Central memory CD8-positive, alpha-beta T cell (primary cell): ENCODE results near the gene KRTAP10-12.
"Not testable (repeated sequence)": the region's sequence is repeated elsewhere in the genome, so short reads cannot be mapped to it uniquely, and the experiment has no call there.

Experiments
- ATAC-seq: fragments of 150-1000 bp; cut with Tn5 transposase; replicated peaks from 2 replicates; pipeline ENCODE4 v1.10.0; 2022; ENCODE audit warnings: mild to moderate bottlenecking, moderate FRiP score, moderate number of reproducible peaks; ENCODE audit not compliant: poor library complexity, severe bottlenecking; ENCODE audit errors: extremely low read depth
- DNase-seq, 2 donors: peaks; one replicate each; pipeline ENCODE4 v3.0.0; 2021; ENCODE audit warnings: low spot score in 2 of 2
- H3K27ac Mint-ChIP-seq: one replicate; pipeline ENCODE4 v1.8.0; 2022; ENCODE audit warnings: low read depth, mild to moderate bottlenecking, moderate library complexity, mixed read lengths
- H3K27me3 Mint-ChIP-seq: one replicate; pipeline ENCODE4 v1.8.0; 2022; ENCODE audit warnings: mixed read lengths
- H3K36me3 Mint-ChIP-seq: one replicate; pipeline ENCODE4 v1.8.0; 2022; ENCODE audit warnings: mild to moderate bottlenecking, moderate library complexity, mixed read lengths; ENCODE audit not compliant: insufficient read depth
- H3K4me1 Mint-ChIP-seq: one replicate; pipeline ENCODE4 v1.8.0; 2022; ENCODE audit warnings: mixed read lengths
- H3K4me3 Mint-ChIP-seq: one replicate; pipeline ENCODE4 v1.8.0; 2022; ENCODE audit warnings: mild to moderate bottlenecking, moderate library complexity, mixed read lengths
- H3K9me3 Mint-ChIP-seq: one replicate; pipeline ENCODE4 v1.8.0; 2022; ENCODE audit warnings: mixed read lengths

Gene KRTAP10-12

DNA sequence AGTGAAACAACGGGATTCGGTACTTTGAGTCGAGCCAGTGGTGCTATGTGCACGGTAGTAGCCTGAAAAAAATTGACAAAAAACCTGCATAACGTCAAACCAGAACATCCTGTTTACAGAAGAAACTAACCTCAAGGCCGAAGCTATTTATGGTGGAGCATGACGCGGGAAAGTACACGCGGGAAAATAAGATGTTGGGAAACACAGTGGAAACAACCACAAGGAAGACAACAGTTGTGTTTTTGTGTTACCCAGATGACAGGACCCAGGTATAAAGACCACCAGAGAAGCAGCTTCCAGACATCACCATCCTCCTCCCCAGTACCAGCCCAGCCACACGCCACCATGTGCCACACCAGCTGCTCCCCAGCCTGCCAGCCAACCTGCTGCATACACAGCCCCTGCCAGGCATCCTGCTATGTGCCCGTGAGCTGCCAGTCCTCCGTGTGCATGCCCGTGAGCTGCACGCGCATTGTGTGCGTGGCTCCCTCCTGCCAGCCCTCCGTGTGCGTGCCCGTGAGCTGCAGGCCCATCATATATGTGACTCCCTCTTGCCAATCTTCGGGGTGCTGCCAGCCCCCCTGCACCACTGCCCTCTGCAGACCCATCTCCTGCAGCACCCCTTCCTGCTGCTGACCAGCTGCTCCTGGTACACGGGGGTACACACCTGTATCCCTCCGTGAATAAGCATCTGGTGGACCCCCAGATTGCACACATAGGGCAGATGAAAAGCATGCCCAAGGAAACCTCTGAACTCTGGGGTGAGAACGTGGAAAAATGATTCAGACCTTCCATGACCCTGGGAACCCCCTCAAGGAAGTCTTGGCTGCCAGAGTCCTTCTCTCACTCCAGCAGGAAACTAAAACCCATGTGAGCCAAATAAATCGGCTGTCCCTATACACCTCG lies 39.1 kb upstream of the KRTAP10-12 start, which contains the start of gene KRTAP12-3:
Gene KRTAP12-3, plus strand, starts transcription at position 298 of the 906 bp plus-strand sequence. Its CDS starts 48 bp downstream, at position 346.
- peaks cover 61% of the 10 kb centered on the region for H3K4me1 Mint-ChIP-seq
- H3K36me3 Mint-ChIP-seq = peaks cover 18% of the 10 kb centered on the region
- peaks cover 19% of the 10 kb centered on the region for H3K9me3 Mint-ChIP-seq
- ATAC-seq = peak; percentile 74
- peak; percentile 63 to 76 for DNase-seq
- peak within 1 kb of the TSS; percentile 73 for H3K4me3 Mint-ChIP-seq
- H3K27ac Mint-ChIP-seq = peak within 1 kb of the TSS; percentile 96
- H3K27me3 Mint-ChIP-seq = no peaks in the 10 kb centered on the region

DNA sequence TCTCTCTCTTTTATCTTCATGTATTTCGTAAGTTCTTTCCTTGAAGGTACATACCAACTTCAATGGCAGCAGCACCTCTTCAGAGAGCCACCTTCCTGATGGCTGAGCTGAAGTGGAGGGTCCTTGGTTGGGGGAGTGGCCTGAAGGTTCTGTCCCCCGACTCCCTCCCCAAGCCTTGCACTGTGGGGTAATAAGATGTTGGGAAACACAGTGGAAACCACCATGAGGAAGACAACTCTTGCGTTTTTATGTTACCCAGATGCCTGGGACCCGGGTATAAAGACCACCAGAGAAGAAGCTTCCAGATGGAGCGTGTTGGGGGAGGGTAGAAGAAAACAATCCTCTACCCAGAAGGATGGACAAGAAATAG lies 38.4 kb upstream of the KRTAP10-12 start:
- peak overlapping the region; percentile 73 for H3K4me3 Mint-ChIP-seq
- H3K4me1 Mint-ChIP-seq = peaks cover 58% of the 10 kb centered on the region
- H3K27me3 Mint-ChIP-seq = no peaks in the 10 kb centered on the region
- H3K36me3 Mint-ChIP-seq = peaks cover 18% of the 10 kb centered on the region
- peak overlapping the region; percentile 96 for H3K27ac Mint-ChIP-seq
- ATAC-seq (no peak), DNase-seq (no peak)
- peaks cover 19% of the 10 kb centered on the region for H3K9me3 Mint-ChIP-seq

DNA sequence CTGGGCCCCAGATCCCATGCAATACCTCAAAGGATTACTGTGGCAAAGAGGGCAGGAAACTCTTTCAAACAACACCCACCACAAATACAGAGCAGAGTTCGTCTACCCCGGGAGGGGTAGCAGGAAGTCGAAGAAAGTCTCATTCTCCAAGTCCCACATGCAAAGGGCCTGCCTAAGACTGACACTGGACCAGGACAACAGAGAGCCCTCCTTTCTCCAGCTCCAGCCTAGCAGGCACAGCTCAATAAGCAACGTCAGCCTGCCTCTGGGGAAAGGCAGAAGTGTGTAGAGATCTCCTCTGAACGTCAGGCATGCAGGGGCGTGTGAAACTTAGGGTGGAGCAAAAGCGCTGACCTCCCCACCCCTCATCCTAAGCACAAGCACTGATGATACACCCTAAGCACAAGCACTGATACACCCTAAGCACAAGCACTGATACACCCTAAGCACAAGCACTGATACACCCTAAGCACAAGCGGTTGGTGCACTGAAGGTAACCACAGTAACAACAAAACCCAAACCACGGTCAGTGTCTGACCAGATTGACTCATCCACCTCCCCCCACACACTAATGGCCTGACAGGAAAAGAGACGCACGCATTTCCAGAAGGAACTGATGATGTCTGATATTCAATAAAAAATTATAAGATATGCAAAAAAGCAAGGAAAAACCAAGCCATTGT lies 37.9 kb upstream of the KRTAP10-12 start:
- ATAC-seq (no peak), DNase-seq (peak in 1 of 2 donors; percentile 22)
- Mint-ChIP-seq H3K36me3 (peaks cover 18% of the 10 kb centered on the region), H3K4me1 (peaks cover 53% of the 10 kb centered on the region), H3K27ac (peak overlapping the region; percentile 96), H3K27me3 (no peaks in the 10 kb centered on the region), H3K9me3 (peaks cover 19% of the 10 kb centered on the region), H3K4me3 (peak overlapping the region; percentile 73)

DNA sequence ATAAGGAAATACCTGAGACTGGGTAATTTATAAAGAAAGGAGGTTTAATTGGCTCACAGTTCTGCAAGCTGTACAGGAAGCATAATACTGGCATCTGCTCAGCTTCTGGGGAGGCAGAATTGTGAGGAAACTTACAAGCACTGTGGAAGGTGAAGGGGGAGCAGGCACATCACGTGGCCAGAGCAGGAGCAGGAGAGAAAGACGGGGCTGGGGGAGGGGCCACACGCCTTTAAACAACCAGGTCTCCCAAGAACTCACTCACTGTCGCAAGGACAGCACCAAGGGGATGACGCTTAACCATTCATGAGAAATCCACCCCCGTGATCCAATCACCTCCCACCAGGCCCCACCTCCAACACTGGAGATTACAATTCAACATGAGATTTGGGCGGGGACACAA lies 35.4 kb upstream of the KRTAP10-12 start:
- DNase-seq, H3K4me3 Mint-ChIP-seq, H3K27me3 Mint-ChIP-seq, H3K27ac Mint-ChIP-seq, ATAC-seq: not testable (repeated sequence)
- Mint-ChIP-seq H3K36me3 (peaks cover 12% of the 10 kb centered on the region), H3K9me3 (peaks cover 14% of the 10 kb centered on the region), H3K4me1 (peaks cover 36% of the 10 kb centered on the region)

DNA sequence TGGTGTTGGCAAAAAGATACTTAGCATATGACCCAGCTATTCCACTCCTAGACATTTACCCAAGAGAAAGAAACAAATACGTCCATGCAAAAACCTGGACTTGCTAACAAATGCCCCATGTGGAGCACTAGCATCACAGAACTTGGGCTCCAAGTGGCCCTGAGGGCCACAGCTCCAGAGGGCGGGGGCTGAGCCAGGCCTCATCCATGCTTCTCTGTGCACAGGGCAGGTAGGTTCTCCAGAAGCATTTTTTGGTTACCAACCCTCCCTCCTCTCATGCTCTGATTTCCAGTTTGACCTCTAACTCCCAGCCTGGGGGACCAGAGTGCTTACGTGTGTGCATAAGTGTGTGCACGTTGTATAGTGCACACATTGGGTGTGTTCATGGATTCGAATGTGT lies 32.3 kb upstream of the KRTAP10-12 start:
- ATAC-seq (no peak), DNase-seq (no peak)
- H3K27ac Mint-ChIP-seq = no peak overlapping the region
- peaks cover 11% of the 10 kb centered on the region for H3K9me3 Mint-ChIP-seq
- H3K4me3 Mint-ChIP-seq = no peak overlapping the region
- H3K36me3 Mint-ChIP-seq = peaks cover 1% of the 10 kb centered on the region
- peaks cover 5% of the 10 kb centered on the region for H3K4me1 Mint-ChIP-seq
- peaks cover 10% of the 10 kb centered on the region for H3K27me3 Mint-ChIP-seq

DNA sequence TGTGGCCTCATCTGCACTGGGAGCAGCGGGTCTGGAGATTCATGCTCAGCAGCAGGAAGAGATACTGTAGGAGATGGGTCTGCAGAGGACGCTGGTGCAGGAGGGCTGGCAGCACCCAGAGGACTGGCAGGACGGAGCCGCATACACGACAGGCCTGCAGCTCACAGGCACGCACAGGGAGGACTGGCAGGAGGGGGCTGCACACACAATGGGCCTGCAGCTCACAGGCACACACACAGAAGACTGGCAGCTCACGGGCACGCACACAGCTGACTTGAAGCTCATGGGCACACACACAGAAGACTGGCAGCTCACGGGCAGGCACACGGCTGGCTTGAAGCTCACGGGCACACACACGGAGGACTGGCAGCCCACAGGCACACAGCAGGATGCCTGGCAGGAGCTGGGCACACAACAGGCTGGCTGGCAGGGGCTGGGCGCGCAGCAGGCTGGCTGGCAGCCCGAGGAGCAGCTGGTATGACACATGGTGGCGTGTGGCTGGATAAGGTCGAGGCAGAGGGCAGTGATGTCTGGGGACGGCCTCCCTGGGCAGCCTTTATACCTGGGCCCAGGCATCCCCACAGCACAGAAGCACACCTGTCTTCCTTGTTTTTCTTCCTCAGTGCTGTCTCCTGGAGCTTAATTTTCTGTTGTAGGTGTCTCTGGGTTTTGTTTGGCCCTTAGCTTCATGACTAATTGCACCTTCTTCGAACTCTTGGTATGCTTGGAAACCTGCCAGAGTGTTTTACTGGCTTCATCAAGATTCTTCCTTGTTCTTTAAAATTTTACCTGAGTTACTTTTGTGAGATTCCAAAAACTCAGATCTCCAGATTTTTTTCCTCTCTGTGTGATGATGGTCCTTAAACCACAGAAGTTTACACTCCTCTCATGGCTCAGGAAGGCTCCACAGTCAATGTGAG lies 30.3 kb upstream of the KRTAP10-12 start, which contains the start of gene KRTAP12-2:
Gene KRTAP12-2, minus strand, starts transcription at position 527 of the 920 bp plus-strand sequence. Its CDS starts 41 bp downstream, at position 486.
- no peak for ATAC-seq
- H3K4me3 Mint-ChIP-seq = no peak within 1 kb of the TSS
- no peaks in the 10 kb centered on the region for H3K4me1 Mint-ChIP-seq
- peaks cover 11% of the 10 kb centered on the region for H3K9me3 Mint-ChIP-seq
- H3K36me3 Mint-ChIP-seq = peaks cover 1% of the 10 kb centered on the region
- peaks cover 10% of the 10 kb centered on the region for H3K27me3 Mint-ChIP-seq
- H3K27ac Mint-ChIP-seq = no peak within 1 kb of the TSS
- DNase-seq = no peak

DNA sequence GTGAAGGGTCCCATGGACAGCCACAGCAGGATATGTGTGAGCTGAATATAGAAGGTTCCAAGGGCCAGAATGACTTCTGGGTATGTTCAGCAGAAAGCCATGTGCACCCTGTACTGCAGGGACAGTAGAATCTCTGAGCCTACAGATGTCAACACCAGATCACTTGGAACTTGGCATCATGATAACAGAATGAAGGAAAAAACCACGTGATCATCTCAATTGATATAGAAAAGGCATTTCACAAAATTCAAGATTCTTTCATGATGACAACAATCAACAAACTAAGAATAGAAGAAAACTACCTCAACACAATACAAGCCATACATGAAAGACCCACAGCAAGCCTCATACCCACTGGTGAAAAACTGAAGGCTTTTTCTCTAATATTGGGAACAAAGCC lies 29.4 kb upstream of the KRTAP10-12 start:
- Mint-ChIP-seq H3K27ac (no peak overlapping the region), H3K4me1 (no peaks in the 10 kb centered on the region), H3K27me3 (peaks cover 10% of the 10 kb centered on the region), H3K4me3 (no peak overlapping the region), H3K36me3 (peaks cover 1% of the 10 kb centered on the region), H3K9me3 (peaks cover 6% of the 10 kb centered on the region)
- DNase-seq (no peak), ATAC-seq (no peak)

DNA sequence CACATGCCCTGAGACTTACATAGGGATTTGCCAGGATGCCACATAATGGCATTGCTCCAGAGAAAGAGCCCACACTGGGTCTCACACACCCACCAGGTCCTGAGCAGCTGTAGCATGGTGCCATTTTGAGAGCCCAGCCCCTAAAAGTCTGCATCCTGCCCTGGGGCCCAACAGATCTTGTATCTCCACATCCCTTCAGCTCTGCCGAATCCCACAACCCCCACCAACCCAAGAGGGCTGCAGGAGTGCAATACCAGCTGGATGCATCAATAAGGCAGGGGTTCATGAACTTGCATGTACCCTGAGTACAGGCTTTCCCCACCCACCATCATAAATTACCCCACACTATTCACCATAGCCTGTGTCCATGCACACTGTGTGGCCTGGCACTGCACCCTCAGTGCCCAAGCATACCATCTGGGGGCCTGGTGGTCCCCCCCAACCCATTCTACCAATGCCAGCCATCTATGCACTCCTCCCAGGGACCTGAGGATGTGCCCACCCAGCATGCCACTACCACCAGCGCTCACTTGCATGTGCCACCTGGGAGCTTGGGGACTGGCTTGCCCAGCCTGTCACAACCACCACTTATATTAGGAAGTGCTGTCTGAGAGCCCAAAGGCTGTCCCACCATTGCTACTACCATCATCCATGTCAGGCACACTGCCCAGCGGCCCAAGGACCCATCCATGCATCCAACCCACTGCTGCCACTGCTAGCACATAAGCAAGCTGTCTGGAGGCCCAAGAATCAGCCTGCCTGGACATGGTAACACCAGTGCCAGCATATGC lies 26.1 kb upstream of the KRTAP10-12 start:
- ATAC-seq (no peak), DNase-seq (no peak)
- Mint-ChIP-seq H3K4me3 (no peak overlapping the region), H3K36me3 (peaks cover 1% of the 10 kb centered on the region), H3K27ac (no peak overlapping the region), H3K27me3 (peaks cover 10% of the 10 kb centered on the region), H3K9me3 (peaks cover 17% of the 10 kb centered on the region), H3K4me1 (peaks cover 10% of the 10 kb centered on the region)

DNA sequence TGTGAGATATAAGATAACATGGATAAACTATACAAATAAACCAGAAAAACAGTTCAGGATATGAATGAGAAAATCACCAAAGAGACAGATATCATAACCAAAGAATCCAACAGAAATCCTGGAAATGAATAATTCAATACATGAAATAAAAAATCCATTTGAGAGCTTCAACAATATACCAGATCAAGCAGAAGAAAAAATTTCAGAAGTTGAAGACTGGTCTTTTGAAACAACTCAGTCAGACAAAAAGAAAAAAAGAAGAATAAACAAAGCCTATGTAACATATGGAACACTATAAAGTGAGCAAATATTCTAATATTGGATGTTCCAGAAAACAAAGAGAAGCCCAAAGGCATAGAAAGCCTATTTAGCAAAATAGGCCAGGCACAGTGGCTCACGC lies 25.1 kb upstream of the KRTAP10-12 start:
- Mint-ChIP-seq H3K36me3 (peaks cover 1% of the 10 kb centered on the region), H3K4me3 (no peak overlapping the region), H3K27ac (no peak overlapping the region), H3K4me1 (peaks cover 10% of the 10 kb centered on the region), H3K27me3 (peaks cover 10% of the 10 kb centered on the region), H3K9me3 (peaks cover 17% of the 10 kb centered on the region)
- no peak for ATAC-seq
- DNase-seq = no peak

DNA sequence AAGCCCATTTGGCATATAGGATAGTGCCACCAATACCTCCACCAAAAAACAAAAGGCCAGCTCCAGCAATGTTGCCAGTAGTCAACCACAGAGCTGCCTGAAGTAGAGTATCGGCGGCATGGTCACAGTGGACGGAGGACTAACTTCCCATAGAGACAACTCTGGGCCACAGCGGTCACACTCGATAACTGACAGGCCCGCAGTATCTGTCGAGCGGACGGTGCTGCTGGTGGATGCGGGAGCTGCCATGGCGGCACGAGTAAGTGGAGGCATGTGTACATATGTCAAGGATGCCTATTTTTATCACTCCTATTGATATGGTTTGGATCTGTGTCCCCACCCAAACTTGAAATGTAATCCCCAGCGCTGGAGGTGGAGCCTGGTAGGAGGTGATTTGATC lies 19.1 kb upstream of the KRTAP10-12 start:
- ATAC-seq (no peak), DNase-seq (no peak)
- no peaks in the 10 kb centered on the region for H3K36me3 Mint-ChIP-seq
- peaks cover 9% of the 10 kb centered on the region for H3K9me3 Mint-ChIP-seq
- H3K4me3 Mint-ChIP-seq = no peak overlapping the region
- peaks cover 10% of the 10 kb centered on the region for H3K4me1 Mint-ChIP-seq
- H3K27ac Mint-ChIP-seq = no peak overlapping the region
- no peaks in the 10 kb centered on the region for H3K27me3 Mint-ChIP-seq

DNA sequence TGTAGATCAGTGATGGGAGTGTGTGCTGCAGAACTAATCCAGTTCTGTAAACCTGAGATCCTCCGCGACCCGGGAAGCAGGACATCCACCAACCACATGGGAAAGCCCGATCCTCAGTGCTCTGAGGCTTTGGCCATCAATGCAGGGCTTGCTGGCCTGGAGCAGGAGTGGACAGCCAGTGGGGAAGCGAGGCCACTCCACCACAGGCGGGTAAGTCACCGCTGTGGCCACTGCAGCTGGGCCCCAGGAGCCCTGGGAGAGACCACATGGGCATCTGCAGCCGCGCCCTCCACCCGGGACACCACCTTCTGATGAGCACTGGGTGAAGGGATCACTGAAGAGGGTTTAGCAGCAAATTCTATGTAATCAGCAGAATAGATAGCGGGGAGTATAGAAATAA lies 15.8 kb upstream of the KRTAP10-12 start:
- H3K9me3 Mint-ChIP-seq = no peaks in the 10 kb centered on the region
- no peak overlapping the region for H3K27ac Mint-ChIP-seq
- H3K4me3 Mint-ChIP-seq = no peak overlapping the region
- DNase-seq = no peak
- H3K27me3 Mint-ChIP-seq = peaks cover 9% of the 10 kb centered on the region
- no peak for ATAC-seq
- no peaks in the 10 kb centered on the region for H3K36me3 Mint-ChIP-seq
- peaks cover 12% of the 10 kb centered on the region for H3K4me1 Mint-ChIP-seq
